Coronary artery (tissue), 2 donors: ENCODE results near the gene ST6GALNAC2.

Source experiments
- DNase-seq: peaks from one replicate; pipeline ENCODE4 v3.0.0-alpha.2; 2017; ENCODE audit warnings: low spot score
- H3K27ac ChIP-seq, 2 donors: fragments of 200-600 bp; sonication (generic); one replicate each; pipeline ENCODE4 v1.5.1; 2016 to 2019
- H3K4me3 ChIP-seq: fragments of 200-600 bp; sonication (generic); 2 replicates; pipeline ENCODE4 v1.5.1; 2016; ENCODE audit warnings: mild to moderate bottlenecking, moderate library complexity
- TF ChIP-seq, protein P1 (sequence below): fragments of 200-600 bp; sonication (generic); IDR thresholded peaks from one replicate; pipeline ENCODE4 v1.5.1; 2019; ENCODE audit warnings: antibody characterized with exemption

ST6GALNAC2 gene

DNA sequence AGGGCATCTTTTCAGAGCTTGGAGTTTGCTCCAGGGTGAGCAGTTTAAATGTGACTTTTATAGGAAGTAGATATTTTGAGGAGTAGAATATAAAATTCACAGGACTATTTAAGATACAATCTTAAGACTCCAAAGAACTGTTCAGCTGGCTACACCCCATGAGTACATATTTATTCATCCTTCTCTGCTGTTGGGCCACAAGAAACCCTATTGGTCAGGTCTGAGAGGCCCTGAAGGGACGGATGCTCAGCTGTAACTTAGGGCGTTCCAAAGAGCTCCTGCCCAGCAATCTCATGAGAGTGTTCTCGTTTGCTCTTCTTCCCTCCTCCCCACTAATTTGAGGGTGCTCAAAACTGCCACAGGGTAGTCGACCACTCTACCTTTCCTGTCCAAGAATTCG, 7.3 kb downstream of the ST6GALNAC2 start:
- H3K27ac ChIP-seq, result no peak overlapping the region
- no peak for DNase-seq
- TF ChIP-seq, protein P1, sequence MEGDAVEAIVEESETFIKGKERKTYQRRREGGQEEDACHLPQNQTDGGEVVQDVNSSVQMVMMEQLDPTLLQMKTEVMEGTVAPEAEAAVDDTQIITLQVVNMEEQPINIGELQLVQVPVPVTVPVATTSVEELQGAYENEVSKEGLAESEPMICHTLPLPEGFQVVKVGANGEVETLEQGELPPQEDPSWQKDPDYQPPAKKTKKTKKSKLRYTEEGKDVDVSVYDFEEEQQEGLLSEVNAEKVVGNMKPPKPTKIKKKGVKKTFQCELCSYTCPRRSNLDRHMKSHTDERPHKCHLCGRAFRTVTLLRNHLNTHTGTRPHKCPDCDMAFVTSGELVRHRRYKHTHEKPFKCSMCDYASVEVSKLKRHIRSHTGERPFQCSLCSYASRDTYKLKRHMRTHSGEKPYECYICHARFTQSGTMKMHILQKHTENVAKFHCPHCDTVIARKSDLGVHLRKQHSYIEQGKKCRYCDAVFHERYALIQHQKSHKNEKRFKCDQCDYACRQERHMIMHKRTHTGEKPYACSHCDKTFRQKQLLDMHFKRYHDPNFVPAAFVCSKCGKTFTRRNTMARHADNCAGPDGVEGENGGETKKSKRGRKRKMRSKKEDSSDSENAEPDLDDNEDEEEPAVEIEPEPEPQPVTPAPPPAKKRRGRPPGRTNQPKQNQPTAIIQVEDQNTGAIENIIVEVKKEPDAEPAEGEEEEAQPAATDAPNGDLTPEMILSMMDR, result no peak
- H3K4me3 ChIP-seq, result no peak overlapping the region

DNA sequence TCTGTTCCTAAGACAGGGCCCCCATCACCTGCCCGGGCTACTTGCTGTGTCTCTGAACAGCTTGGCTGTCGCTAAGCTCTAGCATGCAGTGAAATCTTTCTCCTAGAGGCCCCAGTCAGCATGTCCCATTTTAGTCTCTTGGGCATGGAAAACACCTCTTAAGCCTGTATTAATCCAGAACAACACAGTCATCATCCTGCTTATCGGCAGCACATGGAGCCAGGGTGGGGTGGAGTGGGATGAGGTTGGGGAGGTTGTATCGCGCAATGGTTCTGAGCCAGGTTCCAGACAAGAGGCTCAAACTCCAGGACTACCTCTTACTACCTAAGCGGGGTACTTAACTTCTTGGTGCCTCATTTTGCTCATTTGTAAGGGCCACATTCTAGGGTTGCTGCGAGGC, 7.8 kb downstream of the ST6GALNAC2 start:
- H3K27ac ChIP-seq, result no peak overlapping the region
- no peak for DNase-seq
- H3K4me3 ChIP-seq, result no peak overlapping the region
- TF ChIP-seq, protein P1, result no peak

DNA sequence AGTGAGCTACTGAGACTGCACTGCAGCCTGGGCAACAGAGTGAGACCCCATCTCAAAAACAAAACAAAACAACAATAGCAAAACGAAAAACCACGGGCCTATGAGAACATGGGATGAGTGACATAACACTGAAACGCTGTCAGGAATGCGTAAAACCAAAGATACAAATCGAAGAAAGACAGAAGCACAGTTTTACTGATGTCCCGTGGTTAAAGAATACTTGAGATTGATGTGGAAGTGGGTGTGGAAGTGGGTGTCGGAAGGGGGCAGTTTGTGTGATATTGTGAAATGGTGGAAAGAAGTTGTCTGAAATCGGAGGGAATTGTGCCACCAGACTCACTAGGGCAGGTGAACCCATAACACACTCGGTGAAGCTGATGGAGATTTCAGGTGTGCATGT, 9.5 kb downstream of the ST6GALNAC2 start:
- Histone ChIP-seq H3K4me3 (no peak overlapping the region), H3K27ac (no peak overlapping the region)
- TF ChIP-seq, protein P1, result no peak
- no peak for DNase-seq

DNA sequence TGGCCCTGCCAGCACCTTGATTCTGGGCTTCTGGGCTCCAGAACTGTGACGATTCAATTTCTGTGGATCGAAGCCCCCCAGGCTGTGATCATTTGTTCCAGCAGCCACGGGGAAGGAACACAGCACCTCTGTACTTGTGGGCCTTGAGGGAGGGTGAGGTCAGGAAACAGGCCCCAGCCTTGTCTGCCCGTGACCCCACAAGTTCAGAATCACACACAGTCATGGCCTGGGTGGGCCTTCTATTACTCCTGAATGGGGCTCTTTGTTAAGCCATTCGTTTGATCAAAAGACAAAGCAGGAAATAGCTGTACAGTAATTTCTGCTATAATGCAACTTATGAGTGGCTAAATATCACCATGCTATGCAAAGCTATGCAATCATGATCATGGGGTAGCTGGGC, 10.1 kb downstream of the ST6GALNAC2 start:
- H3K27ac ChIP-seq, result no peak overlapping the region
- no peak for DNase-seq
- H3K4me3 ChIP-seq, result no peak overlapping the region
- TF ChIP-seq, protein P1, result no peak

DNA sequence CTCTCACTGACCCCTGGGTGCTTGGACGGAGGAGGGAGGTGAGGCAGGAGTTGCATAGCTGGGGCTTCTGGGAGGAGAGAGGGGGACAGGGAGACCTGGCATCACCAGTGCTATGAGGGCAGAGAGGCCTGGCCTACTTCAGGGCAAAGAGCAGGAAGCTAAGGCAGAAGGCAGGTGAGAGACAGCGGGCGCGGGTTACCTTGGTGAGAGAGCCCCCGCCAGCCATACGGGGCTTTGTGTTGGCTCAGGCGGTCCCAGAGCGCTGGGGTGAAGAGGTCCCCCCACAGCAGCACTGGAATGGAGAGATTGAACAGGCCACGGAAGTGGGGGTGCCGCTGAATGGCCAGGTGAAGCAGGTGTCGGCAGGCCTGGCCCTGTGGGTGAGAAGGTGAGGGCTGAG, 11.5 kb downstream of the ST6GALNAC2 start:
- no peak for DNase-seq
- no peak overlapping the region for H3K4me3 ChIP-seq
- no peak overlapping the region for H3K27ac ChIP-seq
- TF ChIP-seq, protein P1, result no peak

DNA sequence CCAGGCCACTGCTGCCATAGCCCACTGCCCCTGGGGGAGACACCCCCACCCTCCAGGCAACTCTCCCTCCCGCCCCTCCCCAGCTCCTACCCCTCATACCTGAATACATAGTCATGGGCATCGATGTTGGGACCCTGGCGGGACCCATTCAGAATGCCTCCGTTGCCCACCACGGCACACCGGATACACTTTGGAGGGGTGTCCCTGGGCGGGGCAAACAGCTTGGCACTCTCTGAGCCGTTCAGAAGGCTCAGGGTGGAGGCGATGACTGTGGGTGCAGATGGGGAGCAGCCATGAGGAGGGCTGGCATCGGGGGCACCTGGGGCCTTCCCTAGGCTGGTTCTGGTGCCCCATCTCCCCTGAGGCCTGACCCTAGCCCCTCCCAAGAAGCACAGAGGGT, 12.6 kb downstream of the ST6GALNAC2 start:
- H3K4me3 ChIP-seq, result no peak overlapping the region
- no peak for DNase-seq
- no peak overlapping the region for H3K27ac ChIP-seq
- TF ChIP-seq, protein P1, result no peak

DNA sequence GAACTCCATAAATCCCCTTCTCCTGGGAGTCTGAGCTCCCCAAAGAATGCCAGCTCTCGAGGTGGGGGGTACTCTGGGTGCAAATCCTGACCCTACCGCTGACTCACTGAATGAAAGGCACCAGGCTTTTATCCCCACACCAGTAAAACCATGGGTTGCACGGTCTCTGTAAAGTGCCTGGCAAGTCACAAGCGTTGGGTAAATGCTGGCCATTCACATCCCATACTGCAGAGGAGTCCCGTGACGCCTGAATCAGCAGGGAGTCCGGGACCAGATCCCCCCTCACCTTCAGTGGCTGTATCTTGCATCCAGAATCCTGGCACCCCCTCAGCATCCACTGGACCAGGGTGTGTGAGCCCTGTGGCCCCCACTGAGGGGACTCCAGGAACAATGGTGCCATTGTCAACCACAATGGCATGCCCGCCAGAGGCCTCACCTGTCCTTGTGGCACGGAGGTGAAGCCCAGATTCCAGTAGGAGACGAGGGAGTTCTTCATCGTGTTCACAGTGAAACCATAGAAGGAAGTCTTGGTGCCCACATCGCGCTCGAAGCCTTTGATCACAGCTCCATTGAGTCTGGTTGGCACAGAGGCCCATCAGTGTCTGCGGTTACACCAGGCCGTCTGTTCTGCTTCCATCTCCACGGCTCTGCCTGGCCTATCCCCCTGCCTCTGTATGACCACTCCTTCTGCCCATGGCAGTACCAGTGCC, 13.3 kb downstream of the ST6GALNAC2 start:
- H3K27ac ChIP-seq, result no peak overlapping the region
- TF ChIP-seq, protein P1, result no peak
- no peak overlapping the region for H3K4me3 ChIP-seq
- DNase-seq, result no peak
